GM13977 (cell line): ENCODE measurements around the gene IFIT2.
"Not testable (repeated sequence)": the region's sequence is repeated elsewhere in the genome, so short reads cannot be mapped to it uniquely, and the experiment has no call there.

Source experiments
- DNase-seq: peaks from one replicate; pipeline ENCODE4 v3.0.0; 2012; ENCODE audit warnings: low spot score
- CTCF ChIP-seq: IDR thresholded peaks from 2 replicates; pipeline ENCODE4 v1.5.1; 2012; ENCODE audit warnings: mild to moderate bottlenecking, control low read depth; ENCODE audit not compliant: insufficient read depth; ENCODE audit errors: extremely low read depth, missing control alignments
- in situ Hi-C: fragments of 300-500 bp; cut with MboI; formaldehyde crosslinking; loops from one replicate; pipeline ENCODE4 v1.12.0; 2022; ENCODE audit warnings: low sequenced_read_pairs, low pct_unique_long_range_greater_than_20kb, mixed read lengths, inconsistent platforms; ENCODE audit not compliant: unreplicated experiment

IFIT2 gene

GRCh38 chr10:89283936-89284475 is 17.8 kb upstream of the IFIT2 start:
- DNase-seq, result no peak
- in situ Hi-C loops, result no loop called here
- TF ChIP-seq CTCF, result no peak

- in situ Hi-C loops, DNase-seq: not testable (repeated sequence)
Measured at GRCh38 chr10:89284711-89285110, 17.1 kb upstream of the IFIT2 start.

- in situ Hi-C loops, DNase-seq: not testable (repeated sequence)
Measured at GRCh38 chr10:89285303-89285702, 16.5 kb upstream of the IFIT2 start.

GRCh38 chr10:89294721-89295239 is 7.1 kb upstream of the IFIT2 start:
- in situ Hi-C loops, result no loop called here
- DNase-seq, result no peak
- TF ChIP-seq CTCF, result no peak

- in situ Hi-C loops, result no loop called here
Measured at GRCh38 chr10:89295597-89295996, 6.2 kb upstream of the IFIT2 start.

GRCh38 chr10:89296220-89296648 is 5.6 kb upstream of the IFIT2 start:
- no peak for TF ChIP-seq CTCF
- DNase-seq, result no peak
- in situ Hi-C loops, result no loop called here

More at GRCh38 chr10:89295597-89295996, 6.2 kb upstream of the IFIT2 start:
- no peak for TF ChIP-seq CTCF
- DNase-seq, result no peak

- in situ Hi-C loops, result no loop called here
- no peak for TF ChIP-seq CTCF
- DNase-seq, result no peak
Measured at GRCh38 chr10:89297356-89297755, 4.5 kb upstream of the IFIT2 start.

GRCh38 chr10:89297791-89298190 is 4.1 kb upstream of the IFIT2 start:
- no peak for TF ChIP-seq CTCF
- no peak for DNase-seq
- in situ Hi-C loops, result no loop called here
